Activated naive CD4-positive, alpha-beta T cell treated with anti-CD3 and anti-CD28 coated beads for 36 hours (primary cell): ENCODE results near the gene BMP6. TPM values are rescaled to one million over a fixed set of nuclear protein-coding genes. Genes with fewer than 3 reads are reported as not detected.

Experiments used
- CTCF ChIA-PET: fragments of 350-600 bp; sonication (Branson Sonifier 250); formaldehyde crosslinking; loops from one replicate; lab custom pipeline; 2021; ENCODE audit warnings: antibody characterized with exemption; lab: Charles Lee
- DNase-seq: peaks from one replicate; pipeline ENCODE4 v3.0.0-alpha.2; 2020
- H3K27ac Mint-ChIP-seq: one replicate; pipeline ENCODE4 v1.8.0; 2021; ENCODE audit warnings: mild to moderate bottlenecking, mixed read lengths
- H3K27me3 Mint-ChIP-seq: one replicate; pipeline ENCODE4 v1.8.0; 2021; ENCODE audit warnings: low read depth, mixed read lengths
- H3K36me3 Mint-ChIP-seq: one replicate; pipeline ENCODE4 v1.8.0; 2021; ENCODE audit warnings: low read depth, mixed read lengths
- H3K4me1 Mint-ChIP-seq: one replicate; pipeline ENCODE4 v1.8.0; 2021; ENCODE audit warnings: low read depth, mixed read lengths
- H3K4me3 Mint-ChIP-seq: one replicate; pipeline ENCODE4 v1.8.0; 2021; ENCODE audit warnings: mild to moderate bottlenecking, moderate library complexity, mixed read lengths
- H3K9me3 Mint-ChIP-seq: one replicate; pipeline ENCODE4 v1.8.0; 2021; ENCODE audit warnings: mixed read lengths
- intact Hi-C: fragments of 100-400 bp; cut with micrococcal nuclease; formaldehyde crosslinking; loops from one replicate; pipeline ENCODE4 v1.15.1; 2023
- total RNA-seq, 2 experiments: library from RNA; stranded (reverse); gene quantifications; one replicate each; pipeline ENCODE4 v1.2.3, GENCODE V29; 2021

Gene BMP6
- total RNA-seq, 2 experiments from 2014 or later, result 0.32 to 0.36 TPM

DNA sequence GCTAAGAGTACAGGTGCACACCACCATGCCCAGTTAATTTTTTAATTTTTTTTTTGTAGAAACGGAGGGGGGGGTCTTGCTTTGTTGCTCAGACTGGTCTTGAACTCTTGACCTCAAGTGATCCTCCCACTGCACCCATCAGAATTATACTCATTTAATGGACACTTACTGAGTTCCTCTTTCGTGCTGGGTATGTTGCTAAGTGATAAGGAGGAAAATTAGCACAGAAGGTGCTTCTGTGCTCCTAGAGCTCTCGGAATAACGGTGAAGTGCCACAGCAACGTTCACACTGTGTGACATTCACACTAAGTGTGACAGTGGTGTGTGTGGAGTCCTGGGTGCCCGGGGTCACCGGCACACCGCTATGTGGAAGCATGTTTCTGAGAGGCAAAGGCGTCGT lies 32.1 kb upstream of the BMP6 start:
- H3K9me3 Mint-ChIP-seq, result no peaks in the 10 kb centered on the region
- peaks cover 13% of the 10 kb centered on the region for H3K4me1 Mint-ChIP-seq
- H3K27me3 Mint-ChIP-seq, result peaks cover 16% of the 10 kb centered on the region
- intact Hi-C loops, result no loop called here
- H3K36me3 Mint-ChIP-seq, result peaks cover 1% of the 10 kb centered on the region
- DNase-seq, result no peak
- CTCF ChIA-PET, result interaction anchor here (0.6 kb wide), 1 partner anchor 1199 kb away, joined by 5 read pairs; no protein-coding TSS in a partner anchor
- H3K27ac Mint-ChIP-seq, result no peak overlapping the region
- H3K4me3 Mint-ChIP-seq, result no peak overlapping the region

DNA sequence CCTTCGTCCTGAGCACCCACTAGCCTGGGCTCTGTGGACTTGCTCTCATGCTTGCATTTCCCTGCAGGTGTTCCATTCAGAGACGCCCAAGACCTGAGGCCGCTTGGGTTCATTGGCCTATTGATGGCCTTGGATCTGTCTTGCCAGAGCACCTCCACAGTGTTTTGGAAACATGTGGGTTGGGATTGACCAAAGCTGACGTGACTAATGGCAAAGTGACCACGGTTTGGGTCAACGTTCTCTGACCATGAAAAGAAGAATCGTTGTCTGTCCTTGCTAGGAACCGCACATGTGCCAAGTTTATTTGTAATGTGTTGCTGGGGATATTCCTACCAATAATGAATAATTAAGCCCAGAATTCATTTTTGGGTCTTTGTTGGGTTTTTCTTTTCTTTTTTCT lies 29.8 kb upstream of the BMP6 start:
- peaks cover 1% of the 10 kb centered on the region for H3K36me3 Mint-ChIP-seq
- H3K27me3 Mint-ChIP-seq, result peaks cover under 1% of the 10 kb centered on the region
- intact Hi-C loops, result no loop called here
- no peak overlapping the region for H3K4me3 Mint-ChIP-seq
- peaks cover 13% of the 10 kb centered on the region for H3K4me1 Mint-ChIP-seq
- CTCF ChIA-PET, result no interaction called here
- DNase-seq, result no peak
- no peaks in the 10 kb centered on the region for H3K9me3 Mint-ChIP-seq
- no peak overlapping the region for H3K27ac Mint-ChIP-seq

DNA sequence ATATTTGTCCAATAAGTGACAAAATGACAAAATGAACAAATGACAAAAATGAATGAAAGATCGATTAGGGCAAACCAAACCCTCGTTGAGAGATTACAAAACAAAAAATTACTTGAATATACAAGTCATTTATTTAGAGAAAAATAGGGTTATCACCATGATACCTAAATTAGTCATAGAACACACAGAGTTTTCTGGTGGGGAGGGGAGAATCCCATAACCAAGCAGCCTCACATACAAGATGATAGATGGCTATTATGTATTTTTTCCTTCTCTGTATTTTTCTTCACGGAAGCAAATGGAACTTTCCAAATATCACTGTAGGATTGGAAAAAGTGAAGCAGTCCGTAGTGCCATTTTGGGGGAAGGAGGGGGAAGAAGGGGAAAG lies 28.5 kb upstream of the BMP6 start:
- intact Hi-C loops, result no loop called here
- H3K4me3 Mint-ChIP-seq, result no peak overlapping the region
- H3K9me3 Mint-ChIP-seq, result no peaks in the 10 kb centered on the region
- CTCF ChIA-PET, result no interaction called here
- H3K36me3 Mint-ChIP-seq, result peaks cover 1% of the 10 kb centered on the region
- H3K27ac Mint-ChIP-seq, result peak overlapping the region; percentile 86
- peaks cover 3% of the 10 kb centered on the region for H3K27me3 Mint-ChIP-seq
- peaks cover 13% of the 10 kb centered on the region for H3K4me1 Mint-ChIP-seq
- DNase-seq, result no peak

DNA sequence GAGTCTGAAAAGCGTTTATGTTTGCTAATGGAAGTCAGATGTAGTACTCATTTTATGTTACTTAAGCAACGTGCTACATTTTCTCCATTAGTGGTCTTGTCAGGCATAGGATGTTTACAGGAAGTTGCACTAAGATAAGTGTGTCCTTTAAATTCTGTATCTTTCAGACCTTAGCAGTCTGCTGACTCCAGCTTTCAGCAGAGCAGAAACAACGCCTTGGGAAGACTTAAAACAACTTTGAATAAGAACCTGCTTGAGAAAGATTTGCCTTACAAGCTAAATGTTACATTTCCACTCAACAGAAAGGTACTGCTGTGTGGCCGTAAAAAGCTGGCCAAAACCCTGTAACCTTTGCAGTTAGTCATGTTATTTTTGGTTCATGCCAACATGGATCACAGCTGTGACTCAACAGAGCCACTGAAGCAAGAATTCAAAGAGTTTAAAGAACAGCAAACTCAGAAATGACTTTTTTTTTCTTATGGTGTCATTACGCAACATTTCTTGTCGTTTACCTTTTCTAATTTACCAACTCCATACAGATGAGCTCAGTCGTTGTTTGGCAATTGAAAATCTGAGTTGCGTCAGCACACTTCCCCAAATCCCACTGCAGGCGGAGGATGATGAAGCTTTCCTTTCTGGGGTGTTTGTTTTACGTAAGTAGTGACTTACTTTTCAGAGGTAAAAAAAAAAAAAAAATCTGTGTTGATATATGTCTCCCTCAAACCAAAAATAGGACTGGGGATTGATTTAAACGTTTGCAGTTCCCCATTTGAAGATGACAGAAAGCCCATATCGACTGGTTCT lies 27.9 kb upstream of the BMP6 start:
- Mint-ChIP-seq H3K4me3 (peak overlapping the region; percentile 6), H3K4me1 (peaks cover 13% of the 10 kb centered on the region)
- CTCF ChIA-PET, result interaction anchor here (0.6 to 0.7 kb wide), 3 partner anchors 10 to 298 kb away, joined by 3 to 4 read pairs (median 4); no protein-coding TSS in a partner anchor

GRCh38 chr6:7701212-7701834 lies 24.6 kb upstream of the BMP6 start:
- no peak overlapping the region for H3K27ac Mint-ChIP-seq
- intact Hi-C loops, result no loop called here
- H3K4me1 Mint-ChIP-seq, result peaks cover 13% of the 10 kb centered on the region
- H3K4me3 Mint-ChIP-seq, result no peak overlapping the region
- CTCF ChIA-PET, result no interaction called here
- peaks cover 1% of the 10 kb centered on the region for H3K36me3 Mint-ChIP-seq
- peaks cover 9% of the 10 kb centered on the region for H3K27me3 Mint-ChIP-seq
- no peak for DNase-seq
- no peaks in the 10 kb centered on the region for H3K9me3 Mint-ChIP-seq

More for the DNA sequence above, 27.9 kb upstream of the BMP6 start:
- Mint-ChIP-seq H3K27me3 (peaks cover 3% of the 10 kb centered on the region), H3K27ac (peak overlapping the region; percentile 86), H3K9me3 (no peaks in the 10 kb centered on the region), H3K36me3 (peaks cover 1% of the 10 kb centered on the region)
- intact Hi-C loops, result loop anchor here (2.0 kb wide), 1 partner anchor 51 kb away; no protein-coding TSS in a partner anchor
- peak; percentile 45 for DNase-seq

DNA sequence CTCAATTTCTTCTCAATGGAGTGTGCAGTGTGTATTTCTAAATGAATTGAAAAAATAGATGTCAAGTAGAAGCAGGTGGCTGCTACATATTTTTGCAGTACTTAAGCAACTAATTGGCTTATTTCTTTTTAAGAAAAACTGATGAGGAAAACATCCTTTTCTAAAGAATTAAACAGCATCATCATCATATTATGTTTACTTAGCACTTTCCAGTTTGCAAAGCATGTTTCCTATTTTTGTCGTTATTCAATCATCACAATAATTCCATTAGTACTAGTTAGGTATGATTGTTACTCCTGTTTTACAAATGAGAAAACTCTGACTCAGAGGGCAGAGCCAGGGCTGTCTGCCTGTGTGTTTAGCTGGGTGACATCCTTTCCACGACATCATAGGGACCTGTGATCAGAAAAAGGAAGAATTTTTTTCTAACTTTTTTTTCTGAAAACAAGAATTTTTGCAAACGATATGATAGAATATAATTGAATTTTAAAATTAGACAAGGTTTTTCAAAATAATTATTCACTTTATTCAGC lies 22.7 kb upstream of the BMP6 start:
- Mint-ChIP-seq H3K9me3 (no peaks in the 10 kb centered on the region), H3K27ac (no peak overlapping the region), H3K27me3 (peaks cover 9% of the 10 kb centered on the region), H3K4me3 (no peak overlapping the region), H3K4me1 (peaks cover 3% of the 10 kb centered on the region), H3K36me3 (no peaks in the 10 kb centered on the region)
- intact Hi-C loops, result no loop called here
- DNase-seq, result no peak
- CTCF ChIA-PET, result no interaction called here

- CTCF ChIA-PET, result no interaction called here
- Mint-ChIP-seq H3K4me3 (no peak overlapping the region), H3K9me3 (no peaks in the 10 kb centered on the region), H3K36me3 (no peaks in the 10 kb centered on the region), H3K4me1 (no peaks in the 10 kb centered on the region), H3K27me3 (peaks cover 13% of the 10 kb centered on the region), H3K27ac (no peak overlapping the region)
- intact Hi-C loops, result no loop called here
- DNase-seq, result no peak
These were observed 20.4 kb upstream of the BMP6 start for GRCh38 chr6:7705483-7705882.

DNA sequence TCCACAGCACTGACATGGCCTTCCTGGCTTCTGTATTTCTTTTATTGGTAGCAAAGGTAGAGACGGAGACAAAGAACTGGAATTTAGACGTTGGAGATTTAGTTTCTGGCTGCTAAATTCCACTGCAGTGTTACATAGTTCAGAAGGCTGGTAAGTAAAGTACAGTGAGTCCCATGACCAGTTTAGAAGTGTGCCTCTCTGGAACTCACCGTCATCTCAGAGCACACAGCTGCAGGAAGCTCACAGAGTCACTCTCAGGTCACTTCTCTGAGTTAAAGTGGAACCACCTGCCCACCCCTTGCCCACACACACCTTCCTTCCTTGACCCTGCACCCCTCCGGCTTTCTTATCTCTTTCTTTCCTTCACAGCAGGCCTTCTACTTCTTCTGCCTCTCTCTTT lies 19.6 kb upstream of the BMP6 start:
- H3K27me3 Mint-ChIP-seq, result peaks cover 12% of the 10 kb centered on the region
- no peak overlapping the region for H3K27ac Mint-ChIP-seq
- no peak for DNase-seq
- H3K4me3 Mint-ChIP-seq, result no peak overlapping the region
- CTCF ChIA-PET, result no interaction called here
- no peaks in the 10 kb centered on the region for H3K36me3 Mint-ChIP-seq
- no peaks in the 10 kb centered on the region for H3K4me1 Mint-ChIP-seq
- intact Hi-C loops, result no loop called here
- no peaks in the 10 kb centered on the region for H3K9me3 Mint-ChIP-seq

DNA sequence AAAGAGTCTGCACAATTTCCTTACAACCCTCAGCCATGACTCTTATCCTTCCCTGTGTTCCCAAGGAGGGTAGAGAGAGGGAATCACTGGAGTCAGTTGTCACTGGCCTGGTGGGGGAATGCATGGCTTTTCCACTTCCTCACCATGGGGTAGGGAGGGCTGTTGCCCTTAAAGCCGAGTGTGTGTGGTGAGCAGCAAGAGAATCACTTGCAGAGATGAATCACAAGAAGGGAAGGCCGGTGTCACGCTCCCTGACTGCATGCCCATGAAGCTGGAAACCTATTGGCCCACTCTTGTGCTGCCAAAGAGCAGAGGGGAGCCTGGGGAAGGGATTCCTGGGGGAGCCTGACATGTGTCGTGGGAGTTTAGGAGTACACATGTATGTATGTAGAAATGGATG lies 18.1 kb upstream of the BMP6 start:
- Mint-ChIP-seq H3K9me3 (no peaks in the 10 kb centered on the region), H3K4me1 (no peaks in the 10 kb centered on the region), H3K27ac (no peak overlapping the region), H3K27me3 (peaks cover 11% of the 10 kb centered on the region), H3K36me3 (no peaks in the 10 kb centered on the region), H3K4me3 (no peak overlapping the region)
- intact Hi-C loops, result no loop called here
- DNase-seq, result no peak
- CTCF ChIA-PET, result interaction anchor here (0.6 kb wide), 1 partner anchor 206 kb away, joined by 4 read pairs; no protein-coding TSS in a partner anchor

DNA sequence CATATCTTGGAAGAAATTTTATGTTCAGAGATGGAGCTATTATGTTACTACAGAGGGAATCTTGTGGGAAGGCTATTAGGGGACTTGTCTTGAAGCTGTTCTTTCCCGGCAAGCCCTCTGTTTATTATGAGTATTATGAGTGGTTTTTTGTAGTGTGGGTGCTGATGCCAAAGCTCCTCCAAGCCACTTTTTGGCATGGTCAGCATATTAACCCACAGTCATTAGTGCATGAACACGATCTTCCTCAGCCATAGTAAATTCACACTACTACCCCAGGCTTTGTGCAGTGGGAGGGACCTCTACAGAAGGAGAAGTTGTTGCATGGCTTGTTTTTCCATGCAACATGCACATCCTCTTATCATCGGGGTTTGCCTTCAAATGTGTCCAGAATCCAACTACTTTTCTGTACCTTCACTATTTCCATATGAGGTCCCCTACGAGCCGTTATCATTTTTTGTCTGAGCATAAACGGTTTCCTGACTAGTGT lies 6.5 kb upstream of the BMP6 start:
- Mint-ChIP-seq H3K27me3 (peaks cover 45% of the 10 kb centered on the region), H3K36me3 (no peaks in the 10 kb centered on the region), H3K9me3 (peaks cover 4% of the 10 kb centered on the region), H3K27ac (no peak overlapping the region), H3K4me1 (no peaks in the 10 kb centered on the region), H3K4me3 (no peak overlapping the region)
- CTCF ChIA-PET, result interaction anchor here (1.0 kb wide), 1 partner anchor 34 kb away, joined by 3 read pairs; no protein-coding TSS in a partner anchor
- no peak for DNase-seq
- intact Hi-C loops, result no loop called here

- H3K27ac Mint-ChIP-seq, result no peak overlapping the region
- peaks cover 47% of the 10 kb centered on the region for H3K27me3 Mint-ChIP-seq
- no peak overlapping the region for H3K4me3 Mint-ChIP-seq
- no peaks in the 10 kb centered on the region for H3K36me3 Mint-ChIP-seq
- H3K4me1 Mint-ChIP-seq, result no peaks in the 10 kb centered on the region
- CTCF ChIA-PET, result no interaction called here
- intact Hi-C loops, result loop anchor here (5.0 to 10.0 kb wide), 2 partner anchors 272 to 446 kb away; no protein-coding TSS in a partner anchor
- peaks cover 4% of the 10 kb centered on the region for H3K9me3 Mint-ChIP-seq
- no peak for DNase-seq
These were observed 5.6 kb upstream of the BMP6 start for GRCh38 chr6:7720346-7720745.

DNA sequence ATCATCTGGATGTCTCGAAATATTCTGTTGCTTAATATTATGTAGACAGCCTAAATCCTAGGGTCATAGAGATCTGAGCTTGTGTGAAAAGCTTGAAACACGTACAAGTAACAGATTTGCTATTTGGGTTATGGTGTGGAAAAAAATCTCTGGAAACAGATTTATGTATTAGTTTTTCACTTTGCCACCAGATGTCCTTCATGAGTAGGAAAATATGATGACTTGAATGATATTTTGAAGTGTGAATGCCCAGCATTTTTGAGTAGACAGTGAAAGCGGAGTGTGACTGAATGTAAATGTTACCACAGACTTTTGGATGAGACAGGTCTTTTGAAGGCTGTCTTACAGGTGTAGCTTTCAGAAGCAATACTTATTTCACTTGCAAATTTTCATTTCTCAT lies 4.2 kb upstream of the BMP6 start:
- peaks cover 50% of the 10 kb centered on the region for H3K27me3 Mint-ChIP-seq
- H3K4me1 Mint-ChIP-seq, result peaks cover 2% of the 10 kb centered on the region

More for the DNA sequence above, 4.2 kb upstream of the BMP6 start:
- H3K4me3 Mint-ChIP-seq, result no peak overlapping the region
- H3K36me3 Mint-ChIP-seq, result no peaks in the 10 kb centered on the region
- peaks cover under 1% of the 10 kb centered on the region for H3K9me3 Mint-ChIP-seq
- CTCF ChIA-PET, result interaction anchor here (0.8 to 3.2 kb wide), 2 partner anchors 271 to 283 kb away, joined by 4 to 19 read pairs; no protein-coding TSS in a partner anchor
- no peak overlapping the region for H3K27ac Mint-ChIP-seq
- intact Hi-C loops, result loop anchor here (2.0 to 10.0 kb wide), 3 partner anchors 105 to 447 kb away; no protein-coding TSS in a partner anchor
- no peak for DNase-seq
